ENCODE data around the gene FOXE1. TPM values are rescaled to one million over a fixed set of nuclear protein-coding genes. Genes with fewer than 3 reads are reported as not detected.
A peak's percentile ranks its signal among the peaks of the same experiment; 100 is the strongest.

Gene FOXE1
- total RNA-seq, 1 experiment from 2014 or later, result not detected

DNA sequence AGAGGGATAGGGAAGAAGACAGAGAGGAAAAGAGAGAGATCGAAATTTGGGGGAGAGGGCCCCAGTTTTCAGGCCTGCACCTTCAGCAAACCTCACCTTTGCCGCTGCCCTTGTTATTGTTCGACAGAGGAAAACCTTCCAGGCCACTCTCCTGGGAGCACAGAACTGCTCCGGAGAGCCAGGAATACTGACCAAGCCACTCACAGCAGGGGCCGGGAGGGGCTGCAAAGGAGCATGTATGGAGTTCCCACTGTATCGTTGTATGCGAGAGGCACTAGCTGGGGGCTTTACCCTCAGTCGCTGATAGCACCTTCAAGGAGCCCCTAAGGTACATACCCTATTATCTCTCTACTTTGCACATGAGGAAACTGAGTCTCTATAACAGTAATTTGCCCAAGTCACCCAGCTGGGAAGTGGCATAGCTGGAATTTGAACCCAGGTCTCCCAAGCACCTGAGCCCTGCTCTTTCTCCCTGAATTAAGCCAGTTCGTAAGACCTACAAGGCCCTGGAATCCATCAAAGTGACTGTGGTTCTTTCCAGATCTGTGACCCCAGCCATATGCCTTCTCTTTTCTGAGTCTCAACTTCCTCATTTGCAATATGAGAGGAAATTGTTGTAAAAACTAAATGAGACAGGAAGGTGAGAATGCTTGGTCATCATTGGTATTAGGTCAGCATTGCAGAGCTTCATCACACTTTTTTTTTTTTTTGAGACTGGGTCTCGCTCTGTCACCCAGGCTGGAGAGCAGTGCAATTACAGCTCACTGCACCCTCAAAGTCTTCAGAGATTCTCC lies 21.0 kb upstream of the FOXE1 start:
- Histone ChIP-seq H3K9me3 (replicated peaks) (no peaks in the 10 kb centered on the region), H3K27ac (no peak overlapping the region), H3K4me3 (no peak overlapping the region), H3K4me1 (no peaks in the 10 kb centered on the region), H3K36me3 (no peaks in the 10 kb centered on the region), H3K27me3 (no peaks in the 10 kb centered on the region; the same call in 1 of the 2 replicates)
- DNase-seq, result no peak

GRCh38 chr9:97840521-97840920 lies 12.5 kb upstream of the FOXE1 start:
- no peak for DNase-seq
- Histone ChIP-seq H3K4me1 (no peaks in the 10 kb centered on the region), H3K36me3 (no peaks in the 10 kb centered on the region), H3K4me3 (no peak overlapping the region), H3K27ac (no peak overlapping the region), H3K27me3 (0 out of 2 replicates have a peak, but pooled peaks cover 4% of the 10 kb centered on the region), H3K9me3 (replicated peaks) (no peaks in the 10 kb centered on the region; the same call in 1 of the 2 replicates)

GRCh38 chr9:97842960-97843359 lies 10.1 kb upstream of the FOXE1 start:
- no peaks in the 10 kb centered on the region; the same call in 1 of the 2 replicates for H3K9me3 ChIP-seq (replicated peaks)
- H3K4me1 ChIP-seq, result no peaks in the 10 kb centered on the region
- peaks cover 14% of the 10 kb centered on the region; the same call in 1 of the 2 replicates for H3K27me3 ChIP-seq
- H3K36me3 ChIP-seq, result no peaks in the 10 kb centered on the region
- H3K27ac ChIP-seq, result no peak overlapping the region
- no peak for DNase-seq
- no peak overlapping the region for H3K4me3 ChIP-seq

DNA sequence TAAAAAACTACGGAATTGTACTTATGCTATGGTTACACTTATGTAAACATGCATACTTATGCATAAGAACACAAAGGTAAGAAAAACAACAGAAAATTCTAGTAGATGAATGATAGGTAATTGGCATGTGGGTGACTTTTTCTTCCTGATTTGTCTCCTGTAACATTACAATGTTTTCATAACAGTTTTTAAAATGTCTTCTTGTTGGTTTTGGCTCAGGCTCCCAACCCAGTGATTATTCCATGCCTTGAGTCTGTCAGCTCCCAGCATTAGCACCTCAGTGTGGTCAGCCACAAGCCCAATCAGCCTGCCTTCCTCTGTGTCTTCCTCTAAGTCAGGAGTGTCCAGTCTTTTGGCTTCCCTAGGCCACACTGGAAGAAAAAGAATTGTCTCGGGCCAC lies 7.9 kb upstream of the FOXE1 start:
- Histone ChIP-seq H3K27ac (no peak overlapping the region), H3K4me1 (no peaks in the 10 kb centered on the region), H3K27me3 (peaks cover 14% of the 10 kb centered on the region; the same call in 1 of the 2 replicates), H3K36me3 (no peaks in the 10 kb centered on the region), H3K4me3 (no peak overlapping the region), H3K9me3 (replicated peaks) (no peaks in the 10 kb centered on the region; the same call in 1 of the 2 replicates)
- peak in 1 of 2 experiments; percentile 25 for DNase-seq

- Histone ChIP-seq H3K9me3 (replicated peaks) (no peaks in the 10 kb centered on the region; the same call in 1 of the 2 replicates), H3K27me3 (peaks cover 14% of the 10 kb centered on the region; the same call in 1 of the 2 replicates), H3K4me3 (no peak overlapping the region), H3K4me1 (no peaks in the 10 kb centered on the region), H3K27ac (no peak overlapping the region), H3K36me3 (no peaks in the 10 kb centered on the region)
- DNase-seq, result no peak
These were observed 7.3 kb upstream of the FOXE1 start for GRCh38 chr9:97845763-97846162.

DNA sequence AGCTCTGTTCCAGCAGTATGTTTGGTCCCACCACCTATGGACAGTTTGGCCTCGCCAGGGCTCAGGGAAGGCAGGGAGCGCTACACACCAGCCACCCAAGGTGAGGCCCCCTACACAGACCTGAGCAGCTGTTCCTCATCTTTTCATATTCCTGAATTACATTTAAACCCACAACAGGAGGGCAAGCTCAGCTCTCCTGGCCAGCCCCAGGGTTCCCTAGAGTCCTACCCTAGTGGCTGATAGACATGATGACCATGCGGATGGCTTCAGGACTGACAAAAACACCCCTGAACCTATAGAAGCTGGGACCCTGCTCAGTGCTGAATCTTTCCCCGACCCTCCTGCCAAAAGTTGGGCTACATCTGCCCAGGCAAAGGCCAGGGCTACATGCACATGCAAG lies 6.7 kb upstream of the FOXE1 start:
- Histone ChIP-seq H3K9me3 (replicated peaks) (no peaks in the 10 kb centered on the region; the same call in 1 of the 2 replicates), H3K4me3 (no peak overlapping the region), H3K27me3 (peaks cover 14% of the 10 kb centered on the region; the same call in 1 of the 2 replicates), H3K27ac (no peak overlapping the region), H3K4me1 (no peaks in the 10 kb centered on the region), H3K36me3 (no peaks in the 10 kb centered on the region)
- DNase-seq, result no peak

- Histone ChIP-seq H3K27ac (no peak overlapping the region), H3K9me3 (replicated peaks) (no peaks in the 10 kb centered on the region), H3K27me3 (peaks cover 14% of the 10 kb centered on the region; the same call in 1 of the 2 replicates), H3K4me1 (no peaks in the 10 kb centered on the region), H3K36me3 (no peaks in the 10 kb centered on the region), H3K4me3 (no peak overlapping the region)
- DNase-seq, result no peak
These were observed 5.4 kb upstream of the FOXE1 start for GRCh38 chr9:97847474-97848214.

GRCh38 chr9:97848215-97848479 lies 4.9 kb upstream of the FOXE1 start:
- peaks cover 14% of the 10 kb centered on the region; the same call in 1 of the 2 replicates for H3K27me3 ChIP-seq
- no peaks in the 10 kb centered on the region for H3K9me3 ChIP-seq (replicated peaks)
- no peaks in the 10 kb centered on the region for H3K36me3 ChIP-seq
- DNase-seq, result no peak
- H3K27ac ChIP-seq, result no peak overlapping the region
- no peaks in the 10 kb centered on the region for H3K4me1 ChIP-seq
- no peak overlapping the region for H3K4me3 ChIP-seq

GRCh38 chr9:97848480-97849237 lies 4.4 kb upstream of the FOXE1 start:
- no peak overlapping the region for H3K4me3 ChIP-seq

GRCh38 chr9:97849980-97850379 lies 3.0 kb upstream of the FOXE1 start:
- Histone ChIP-seq H3K27me3 (peaks cover 12% of the 10 kb centered on the region; the same call in 1 of the 2 replicates), H3K27ac (no peak overlapping the region), H3K4me3 (no peak overlapping the region), H3K4me1 (no peaks in the 10 kb centered on the region), H3K9me3 (replicated peaks) (0 out of 2 replicates have a peak, but pooled peaks cover under 1% of the 10 kb centered on the region), H3K36me3 (no peaks in the 10 kb centered on the region)
- no peak for DNase-seq

More at GRCh38 chr9:97848480-97849237, 4.4 kb upstream of the FOXE1 start:
- no peak for DNase-seq
- H3K27me3 ChIP-seq, result peaks cover 14% of the 10 kb centered on the region; the same call in 1 of the 2 replicates
- H3K36me3 ChIP-seq, result no peaks in the 10 kb centered on the region
- no peaks in the 10 kb centered on the region for H3K9me3 ChIP-seq (replicated peaks)
- H3K4me1 ChIP-seq, result no peaks in the 10 kb centered on the region
- H3K27ac ChIP-seq, result no peak overlapping the region

DNA sequence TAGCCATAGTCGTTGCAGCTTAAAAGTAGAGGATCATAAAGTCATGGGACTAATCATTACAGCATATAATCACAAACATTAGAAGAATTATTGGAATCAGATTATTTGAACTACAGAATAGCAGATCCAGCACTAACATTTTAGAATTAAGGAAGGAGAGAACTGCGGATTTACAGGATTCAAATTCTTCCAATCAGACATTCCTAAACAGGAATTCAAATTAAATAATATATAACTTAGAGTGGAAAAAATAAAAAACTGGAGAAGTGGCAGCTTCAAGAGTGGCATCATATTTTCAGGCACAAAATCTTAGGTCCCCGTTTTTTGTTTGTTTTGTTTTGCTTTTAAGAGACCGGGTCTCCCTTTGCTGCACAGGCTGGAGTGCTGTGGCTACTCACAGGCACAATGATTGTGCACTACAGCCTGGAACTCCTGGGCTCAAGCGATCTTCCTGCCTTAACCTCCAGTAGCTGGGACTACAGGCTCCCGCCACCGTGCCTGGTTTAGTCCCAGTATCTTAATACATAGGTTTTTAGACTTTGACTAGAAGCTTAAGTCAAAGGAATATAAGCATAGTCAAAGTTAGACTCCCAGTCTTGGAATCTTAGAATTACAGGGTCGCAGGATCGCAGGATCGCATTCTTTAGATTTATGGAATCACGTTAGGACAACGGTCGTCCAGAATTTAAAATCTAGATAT lies 2.1 kb upstream of the FOXE1 start:
- DNase-seq, result no peak
- H3K9me3 ChIP-seq (replicated peaks), result 0 out of 2 replicates have a peak, but pooled peaks cover 3% of the 10 kb centered on the region
- H3K36me3 ChIP-seq, result no peaks in the 10 kb centered on the region
- peaks cover 7% of the 10 kb centered on the region; the same call in 1 of the 2 replicates for H3K27me3 ChIP-seq
- no peaks in the 10 kb centered on the region for H3K4me1 ChIP-seq
- H3K27ac ChIP-seq, result no peak overlapping the region
- H3K4me3 ChIP-seq, result no peak overlapping the region

GRCh38 chr9:97851446-97851883 lies 1.6 kb upstream of the FOXE1 start:
- Histone ChIP-seq H3K27me3 (peaks cover 7% of the 10 kb centered on the region; the same call in 1 of the 2 replicates), H3K27ac (no peak overlapping the region), H3K36me3 (no peaks in the 10 kb centered on the region), H3K4me1 (no peaks in the 10 kb centered on the region), H3K4me3 (no peak overlapping the region), H3K9me3 (replicated peaks) (0 out of 2 replicates have a peak, but pooled peaks cover 3% of the 10 kb centered on the region)
- no peak for DNase-seq

DNA sequence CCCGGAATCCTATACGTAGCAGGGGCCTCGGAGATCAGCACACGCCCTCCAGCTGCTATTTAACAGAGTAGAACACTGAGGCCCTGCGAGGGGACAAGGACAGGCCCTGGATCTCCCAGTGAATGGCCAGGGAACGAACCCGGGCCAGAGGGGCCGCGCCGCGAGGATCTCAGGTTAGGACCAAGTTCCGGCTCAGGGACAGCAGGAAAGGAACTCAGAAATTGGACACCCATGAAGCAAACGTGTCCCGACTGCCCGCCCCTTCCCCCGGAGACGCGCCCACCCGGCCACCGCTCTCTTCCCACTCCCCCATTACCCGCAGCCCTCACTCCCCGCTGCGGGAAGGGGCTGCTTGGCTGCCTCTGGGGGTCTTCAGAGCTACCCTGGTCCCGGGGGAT lies 1.0 kb upstream of the FOXE1 start:
- Histone ChIP-seq H3K27me3 (peaks cover 3% of the 10 kb centered on the region; the same call in 1 of the 2 replicates), H3K36me3 (no peaks in the 10 kb centered on the region), H3K27ac (no peak overlapping the region), H3K4me1 (no peaks in the 10 kb centered on the region), H3K9me3 (replicated peaks) (0 out of 2 replicates have a peak, but pooled peaks cover 3% of the 10 kb centered on the region), H3K4me3 (no peak overlapping the region)
- DNase-seq, result no peak

Data from SJCRH30 (cell line).